PFSK-1 (cell line): ENCODE results near the gene CIPC.

Experiments
- FOXP2 ChIP-seq: optimal IDR thresholded peaks from 2 replicates; pipeline ENCODE3; 2011; ENCODE audit warnings: borderline replicate concordance, control low read depth, inconsistent platforms; ENCODE audit not compliant: insufficient read depth; ENCODE audit errors: extremely low read length, extremely low read depth
- POLR2AphosphoS5 ChIP-seq: IDR thresholded peaks from 2 replicates; pipeline ENCODE4 v1.6.1; 2012; ENCODE audit warnings: low read depth, mild to moderate bottlenecking, control low read depth, low read length, moderate library complexity
- SIN3A ChIP-seq: IDR thresholded peaks from 2 replicates; pipeline ENCODE4 v1.6.1; 2012; ENCODE audit warnings: mild to moderate bottlenecking, low read length, moderate library complexity, borderline replicate concordance; ENCODE audit not compliant: insufficient read depth
- TAF1 ChIP-seq: IDR thresholded peaks from 2 replicates; pipeline ENCODE4 v1.6.1; 2012; ENCODE audit warnings: low read length, control low read depth, borderline replicate concordance; ENCODE audit not compliant: insufficient read depth
- TF ChIP-seq, protein P1 (sequence below), 2 experiments: IDR thresholded peaks; 2 replicates each; pipeline versions ENCODE4 v1.6.1 to v1.8.0; 2011 to 2012; ENCODE audit warnings: low read depth in 2 of 2, low read length in 2 of 2, control low read depth in 1 of 2, inconsistent platforms in 1 of 2, mild to moderate bottlenecking in 1 of 2, moderate library complexity in 1 of 2; ENCODE audit not compliant: insufficient read depth in 1 of 2

GRCh38 chr14:77064521-77065178 is 33.4 kb upstream of the CIPC start:
- TF ChIP-seq, protein P1, sequence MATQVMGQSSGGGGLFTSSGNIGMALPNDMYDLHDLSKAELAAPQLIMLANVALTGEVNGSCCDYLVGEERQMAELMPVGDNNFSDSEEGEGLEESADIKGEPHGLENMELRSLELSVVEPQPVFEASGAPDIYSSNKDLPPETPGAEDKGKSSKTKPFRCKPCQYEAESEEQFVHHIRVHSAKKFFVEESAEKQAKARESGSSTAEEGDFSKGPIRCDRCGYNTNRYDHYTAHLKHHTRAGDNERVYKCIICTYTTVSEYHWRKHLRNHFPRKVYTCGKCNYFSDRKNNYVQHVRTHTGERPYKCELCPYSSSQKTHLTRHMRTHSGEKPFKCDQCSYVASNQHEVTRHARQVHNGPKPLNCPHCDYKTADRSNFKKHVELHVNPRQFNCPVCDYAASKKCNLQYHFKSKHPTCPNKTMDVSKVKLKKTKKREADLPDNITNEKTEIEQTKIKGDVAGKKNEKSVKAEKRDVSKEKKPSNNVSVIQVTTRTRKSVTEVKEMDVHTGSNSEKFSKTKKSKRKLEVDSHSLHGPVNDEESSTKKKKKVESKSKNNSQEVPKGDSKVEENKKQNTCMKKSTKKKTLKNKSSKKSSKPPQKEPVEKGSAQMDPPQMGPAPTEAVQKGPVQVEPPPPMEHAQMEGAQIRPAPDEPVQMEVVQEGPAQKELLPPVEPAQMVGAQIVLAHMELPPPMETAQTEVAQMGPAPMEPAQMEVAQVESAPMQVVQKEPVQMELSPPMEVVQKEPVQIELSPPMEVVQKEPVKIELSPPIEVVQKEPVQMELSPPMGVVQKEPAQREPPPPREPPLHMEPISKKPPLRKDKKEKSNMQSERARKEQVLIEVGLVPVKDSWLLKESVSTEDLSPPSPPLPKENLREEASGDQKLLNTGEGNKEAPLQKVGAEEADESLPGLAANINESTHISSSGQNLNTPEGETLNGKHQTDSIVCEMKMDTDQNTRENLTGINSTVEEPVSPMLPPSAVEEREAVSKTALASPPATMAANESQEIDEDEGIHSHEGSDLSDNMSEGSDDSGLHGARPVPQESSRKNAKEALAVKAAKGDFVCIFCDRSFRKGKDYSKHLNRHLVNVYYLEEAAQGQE (IDR thresholded peaks at IDR 0.05; ENCODE audit: insufficient read depth in 1 of 2, low read depth in 2 of 2, low read length in 2 of 2), result no peak
- TF ChIP-seq TAF1 (no peak), POLR2AphosphoS5 (no peak), SIN3A (no peak), FOXP2 (no peak)
